HepG2 (cell line): ENCODE measurements around the gene SIGLEC9.

Source experiments
- CBX2 ChIP-seq, 2 experiments: fragments of 200-600 bp in 1 of 2; sonication (generic); formaldehyde crosslinking in 1 of 2; IDR thresholded peaks; 2 replicates each; pipeline versions ENCODE4 v1.7.0 to v1.8.1; 2018 to 2022; ENCODE audit warnings: low read depth in 2 of 2, low read length in 1 of 2, mild to moderate bottlenecking in 1 of 2, missing genetic modification reagents in 1 of 2
- ETV6 ChIP-seq: sonication (generic); formaldehyde crosslinking; conservative IDR thresholded peaks from 2 replicates; pipeline ENCODE4 v1.4.0; 2020; ENCODE audit warnings: missing genetic modification reagents
- JUN ChIP-seq: sonication (generic); formaldehyde crosslinking; IDR thresholded peaks from 2 replicates; pipeline ENCODE4 v1.4.0; 2020; ENCODE audit warnings: mild to moderate bottlenecking, missing genetic modification reagents
- PHF5A ChIP-seq: IDR thresholded peaks from one replicate; pipeline ENCODE4 v1.6.1; 2018; ENCODE audit warnings: low read depth, missing genetic modification reagents; ENCODE audit not compliant: unreplicated experiment
- POLR2A ChIP-seq, 2 experiments: IDR thresholded peaks; 2 replicates each; pipeline ENCODE4 v1.6.1; 2011; ENCODE audit warnings: low read depth in 2 of 2, low read length in 2 of 2, mild to moderate bottlenecking in 1 of 2, moderate library complexity in 1 of 2; ENCODE audit not compliant: insufficient read depth in 1 of 2
- POLR2AphosphoS5 ChIP-seq: IDR thresholded peaks from 2 replicates; pipeline ENCODE4 v1.6.1; 2012; ENCODE audit warnings: low read depth, low read length
- RBM39 ChIP-seq: fragments of 200-400 bp; formaldehyde crosslinking; IDR thresholded peaks from one replicate; pipeline ENCODE4 v1.6.1; 2018; ENCODE audit warnings: antibody characterized with exemption, mild to moderate bottlenecking, low read depth, low read length; ENCODE audit not compliant: poor library complexity, severe bottlenecking
- REST ChIP-seq, 2 experiments: IDR thresholded peaks; 2 replicates each; pipeline ENCODE4 v1.6.1; 2011 to 2012; ENCODE audit warnings: low read length in 2 of 2, borderline replicate concordance in 1 of 2, low read depth in 1 of 2, mild to moderate bottlenecking in 1 of 2, moderate library complexity in 1 of 2
- ZNF597 ChIP-seq: sonication (generic); formaldehyde crosslinking; IDR thresholded peaks from 2 replicates; pipeline ENCODE4 v1.5.0; 2020; ENCODE audit warnings: missing genetic modification reagents

- TF ChIP-seq REST (IDR thresholded peaks at IDR 0.05; ENCODE audit: borderline replicate concordance in 1 of 2, low read depth in 1 of 2, low read length in 2 of 2) = no peak
- no peak for TF ChIP-seq ETV6 (CRISPR knock-in tag)
- no peak for TF ChIP-seq CBX2 (IDR thresholded peaks at IDR 0.05; ENCODE audit: low read depth, low read length)
- no peak for TF ChIP-seq CBX2 (CRISPR knock-in tag; IDR thresholded peaks at IDR 0.05; ENCODE audit: low read depth)
- TF ChIP-seq PHF5A (CRISPR knock-in tag) = no peak
- TF ChIP-seq ZNF597 (CRISPR knock-in tag) = no peak
- TF ChIP-seq POLR2AphosphoS5 = peak; percentile 86
- TF ChIP-seq JUN = no peak
- TF ChIP-seq RBM39 = no peak
- TF ChIP-seq POLR2A (IDR thresholded peaks at IDR 0.05; ENCODE audit: insufficient read depth in 1 of 2, low read depth in 2 of 2, low read length in 2 of 2) = peak; percentile 80 to 86
Observed at GRCh38 chr19:51108066-51108804, 16.5 kb upstream of the SIGLEC9 start, which contains the start of gene CTU1.
